Fibroblast of the aortic adventitia (primary cell): ENCODE data around the gene MRPL49. TPM values are rescaled to one million over a fixed set of nuclear protein-coding genes. Genes with fewer than 3 reads are reported as not detected.

ENCODE experiments used
- DNase-seq: peaks from one replicate; pipeline ENCODE4 v3.0.0-alpha.2; 2010; ENCODE audit warnings: low read depth
- H3K4me3 ChIP-seq: 2 replicates; pipeline ENCODE4 v1.5.1; 2011; ENCODE audit warnings: low read depth, mild to moderate bottlenecking, control low read depth, low read length, moderate library complexity
- CTCF ChIP-seq: IDR thresholded peaks from 2 replicates; pipeline ENCODE4 v1.5.1; 2011; ENCODE audit warnings: mild to moderate bottlenecking, low read length, control low read depth, inconsistent platforms; ENCODE audit not compliant: insufficient read depth
- total RNA-seq: library from RNA; depleted of rRNA; stranded (reverse); fragments of >200 nt; gene quantifications from 2 replicates; pipeline ENCODE4 v1.2.3, GENCODE V29; 2012; ENCODE audit warnings: low replicate concordance

The MRPL49 gene
- total RNA-seq, 1 donor = 34.7 TPM

GRCh38 chr11:65157336-65157735 is 35.2 kb downstream of the MRPL49 start:
- DNase-seq = no peak
- no peak for TF ChIP-seq CTCF
- no peak overlapping the region for H3K4me3 ChIP-seq

- no peak overlapping the region for H3K4me3 ChIP-seq
- DNase-seq = no peak
- TF ChIP-seq CTCF = no peak
These were observed 36.9 kb downstream of the MRPL49 start for GRCh38 chr11:65159012-65159411.

- no peak for DNase-seq
- H3K4me3 ChIP-seq = no peak overlapping the region
- TF ChIP-seq CTCF = no peak
These were observed 38.5 kb downstream of the MRPL49 start for GRCh38 chr11:65160643-65161042.

GRCh38 chr11:65163684-65164083 is 41.6 kb downstream of the MRPL49 start:
- H3K4me3 ChIP-seq = no peak overlapping the region
- no peak for TF ChIP-seq CTCF
- no peak for DNase-seq

- DNase-seq = no peak
- no peak overlapping the region for H3K4me3 ChIP-seq
- TF ChIP-seq CTCF = no peak
These were observed 43.5 kb downstream of the MRPL49 start for GRCh38 chr11:65165410-65166317.

- no peak for DNase-seq
- no peak overlapping the region for H3K4me3 ChIP-seq
- no peak for TF ChIP-seq CTCF
These were observed 44.8 kb downstream of the MRPL49 start for GRCh38 chr11:65166893-65167292.
